HG02759 (cell line): Measurements from ENCODE around the gene RHD.
"Not testable (repeated sequence)": the region's sequence is repeated elsewhere in the genome, so short reads cannot be mapped to it uniquely, and the experiment has no call there.

Experiments used
- ATAC-seq: cut with Tn5 transposase; IDR thresholded peaks from one replicate; pipeline ENCODE4 v1.9.1; 2021; ENCODE audit warnings: mild to moderate bottlenecking, moderate library complexity; ENCODE audit not compliant: unreplicated experiment

RHD gene

DNA sequence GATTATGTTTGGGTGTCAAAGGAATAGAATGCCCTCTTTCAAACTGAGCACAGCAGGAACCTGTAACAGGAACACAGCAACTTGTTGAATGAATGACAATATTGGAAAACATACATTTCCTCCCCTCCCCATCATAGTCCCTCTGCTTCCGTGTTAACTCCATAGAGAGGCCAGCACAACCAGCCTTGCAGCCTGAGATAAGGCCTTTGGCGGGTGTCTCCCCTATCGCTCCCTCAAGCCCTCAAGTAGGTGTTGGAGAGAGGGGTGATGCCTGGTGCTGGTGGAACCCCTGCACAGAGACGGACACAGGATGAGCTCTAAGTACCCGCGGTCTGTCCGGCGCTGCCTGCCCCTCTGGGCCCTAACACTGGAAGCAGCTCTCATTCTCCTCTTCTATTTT is at the start of gene RHD:
TSS of gene RHD (plus strand) at position 272 of the 400 bp plus-strand sequence. CDS start at position 311, 39 bp downstream.
- not testable (repeated sequence) for ATAC-seq

DNA sequence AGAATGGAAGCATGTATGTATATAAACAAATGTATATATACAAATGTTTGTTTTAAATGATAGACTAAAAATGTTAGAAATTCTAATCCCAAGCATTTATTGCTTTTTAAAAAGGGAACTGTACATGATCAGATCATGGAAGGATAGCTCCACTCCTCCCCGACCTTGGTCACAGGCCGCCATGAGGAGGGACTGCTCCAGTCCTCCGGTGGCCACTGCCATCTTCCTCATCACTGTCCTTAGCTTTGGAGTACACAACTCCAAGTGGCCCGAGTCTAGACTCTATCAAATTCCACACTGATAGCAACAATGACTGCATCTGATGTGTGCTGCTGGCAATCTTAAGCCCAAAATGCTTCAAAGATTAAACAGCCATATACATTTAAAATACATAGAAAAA is 49.7 kb upstream of the RHD start:
- ATAC-seq = no peak

DNA sequence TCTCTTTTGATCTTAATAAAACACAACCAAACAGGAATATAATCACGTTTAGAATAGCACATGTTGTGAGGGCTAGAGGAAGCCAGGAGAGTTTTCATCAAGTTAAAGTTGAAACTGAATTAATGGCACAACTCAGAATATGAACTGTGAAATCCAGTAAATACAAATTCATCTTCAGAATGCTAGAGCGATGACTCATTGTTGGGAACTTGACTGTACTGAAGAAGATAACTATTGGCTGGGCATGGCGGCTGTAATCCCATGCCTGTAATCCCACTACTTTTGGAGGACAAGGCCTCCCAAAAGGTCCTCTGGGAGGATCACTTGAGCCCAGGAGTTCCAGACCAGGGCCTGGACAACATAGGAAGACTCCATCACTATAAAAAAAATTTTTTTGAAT is 48.8 kb upstream of the RHD start:
- no peak for ATAC-seq

DNA sequence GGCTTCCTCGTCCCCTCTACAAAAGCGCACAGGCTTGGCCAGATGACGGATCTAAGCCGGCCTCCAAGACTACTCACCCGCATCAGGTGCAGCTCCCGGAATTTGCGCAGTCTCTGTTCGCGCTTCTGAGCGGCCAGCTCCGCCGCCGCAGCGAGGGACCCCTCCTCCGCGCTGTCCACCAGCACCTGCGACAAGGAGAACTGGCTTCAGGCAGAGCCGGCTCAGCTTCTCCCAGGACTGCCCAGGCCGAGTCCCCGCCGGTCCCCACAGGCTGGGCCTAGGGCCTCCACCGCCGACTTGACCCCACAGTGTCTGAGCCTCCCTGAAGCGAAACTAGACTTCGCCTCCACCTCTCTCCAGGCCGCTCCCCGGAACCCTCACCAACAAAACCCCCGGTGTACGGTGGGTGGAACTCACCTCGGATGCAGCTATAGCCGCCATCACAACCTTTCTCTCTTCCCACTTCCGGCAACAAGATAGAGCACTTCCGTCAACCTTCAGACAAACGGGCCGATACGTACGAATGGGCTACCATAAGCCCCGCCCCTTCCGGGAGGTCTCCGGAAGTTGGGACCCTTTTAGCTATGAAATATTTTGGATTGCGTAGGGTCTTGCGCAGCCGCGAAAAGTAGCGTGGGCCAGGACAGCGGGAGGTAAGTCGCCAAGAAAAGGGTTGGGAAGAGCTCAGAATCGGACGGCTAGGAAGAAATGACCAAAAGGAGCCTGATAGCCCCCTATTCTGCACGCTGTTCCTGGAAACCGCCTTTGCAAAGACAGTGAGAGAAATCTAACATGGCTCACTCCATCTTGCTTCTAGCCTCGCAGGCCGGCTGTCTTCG is 40.1 kb upstream of the RHD start, which contains the start of gene SYF2:
TSS of gene SYF2 (minus strand) at position 476 of the 839 bp plus-strand sequence. CDS start at position 441, 35 bp downstream.
- ATAC-seq = peak; percentile 73

DNA sequence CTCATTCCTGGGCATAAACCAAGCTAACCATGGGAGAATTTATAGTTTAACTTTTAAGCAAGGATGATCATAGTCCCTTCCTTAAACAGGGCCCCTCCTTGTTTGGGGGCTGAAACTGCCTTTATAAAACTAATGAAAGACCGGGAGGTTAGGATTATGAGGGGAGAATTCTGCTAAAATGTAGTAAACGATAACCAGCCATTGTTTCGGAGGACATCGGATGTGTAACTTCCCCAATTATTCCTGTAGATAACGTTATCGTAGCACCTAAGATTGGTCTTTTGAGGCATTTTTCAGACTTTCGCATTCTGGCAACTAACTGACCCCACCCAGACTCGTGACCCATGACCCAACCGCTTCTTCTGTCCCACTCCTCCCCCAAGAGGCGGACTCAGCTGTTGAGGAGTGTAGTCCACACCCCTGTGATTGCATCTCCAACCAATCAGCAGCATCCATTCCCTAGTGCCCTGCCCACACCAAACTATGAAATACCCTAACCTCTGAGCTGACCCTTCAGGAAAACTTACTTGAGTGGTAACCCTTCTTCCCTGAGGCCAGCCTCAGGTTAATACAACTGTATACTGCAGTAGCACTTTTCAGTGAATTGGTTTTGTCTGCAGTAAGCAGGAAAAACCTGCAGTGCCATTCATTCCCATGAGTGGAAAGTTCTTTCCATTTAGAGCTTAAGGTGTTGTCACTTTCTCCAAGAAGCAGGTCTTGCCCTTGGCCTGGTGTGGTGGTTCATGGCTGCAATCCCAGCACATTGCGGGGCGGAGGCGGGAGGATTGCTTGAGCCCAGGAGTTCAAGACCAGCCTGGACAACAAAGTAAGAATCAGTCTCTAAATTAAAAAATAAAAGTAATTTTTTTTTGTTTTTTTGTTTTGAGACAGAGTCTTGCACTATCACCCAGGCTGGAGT is 39.2 kb upstream of the RHD start:
- peak; percentile 58 for ATAC-seq

DNA sequence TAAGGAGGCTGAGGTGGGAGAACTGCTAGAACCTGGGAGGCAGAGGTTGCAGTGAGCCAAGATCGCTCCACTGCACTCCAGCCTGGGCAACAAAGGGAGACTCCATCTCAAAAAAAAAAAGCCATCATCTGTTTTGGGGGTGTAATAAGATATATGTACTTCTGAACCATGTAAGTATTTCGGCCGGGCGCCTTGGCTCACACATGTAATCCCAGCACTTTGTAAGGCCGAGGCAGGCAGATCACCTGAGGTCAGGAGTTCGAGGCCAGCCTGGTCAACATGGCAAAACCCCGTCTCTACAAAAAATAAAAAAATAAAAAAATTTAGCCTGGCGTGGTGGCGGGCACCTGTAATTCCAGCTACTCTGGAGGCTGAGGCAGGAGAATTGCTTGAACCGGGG is 36.9 kb upstream of the RHD start:
- not testable (repeated sequence) for ATAC-seq

DNA sequence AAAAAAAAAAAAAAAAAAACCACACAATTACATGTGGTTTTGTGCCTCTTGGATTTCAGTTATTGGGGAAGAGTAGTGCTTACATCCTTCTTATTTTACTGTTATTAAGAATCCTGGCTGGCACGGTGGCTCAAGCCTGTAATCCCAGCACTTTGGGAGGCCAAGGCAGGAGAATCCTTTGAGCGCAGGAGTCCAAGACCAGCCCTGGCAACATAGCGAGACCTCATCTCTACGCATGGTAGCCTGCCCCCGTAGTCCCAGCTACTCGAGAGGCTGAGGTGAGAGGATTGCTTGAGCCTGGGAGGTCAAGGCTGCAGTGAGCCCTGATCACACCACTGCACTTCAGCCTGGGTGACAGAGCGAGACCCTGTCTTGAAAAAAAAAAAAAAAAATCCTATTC is 36.0 kb upstream of the RHD start:
- ATAC-seq = not testable (repeated sequence)

DNA sequence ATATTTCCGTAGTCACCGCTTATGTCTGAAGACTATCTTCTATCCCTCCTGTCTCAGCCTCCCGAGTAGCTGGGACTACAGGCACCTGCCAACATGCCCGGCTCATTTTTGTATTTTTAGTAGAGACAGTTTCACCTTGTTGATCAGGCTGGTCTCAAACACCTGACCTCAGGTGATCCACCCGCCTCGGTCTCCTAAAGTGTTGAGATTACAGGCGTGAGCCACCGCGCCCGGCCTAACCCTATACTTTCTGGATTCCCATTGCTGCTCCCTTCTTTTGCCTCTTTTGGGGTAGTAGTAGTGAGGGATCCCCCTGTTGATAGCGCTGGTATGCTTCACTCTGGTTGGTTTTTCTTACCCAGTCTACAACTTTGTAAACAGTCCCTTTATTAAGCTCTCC is 34.3 kb upstream of the RHD start:
- no peak for ATAC-seq

DNA sequence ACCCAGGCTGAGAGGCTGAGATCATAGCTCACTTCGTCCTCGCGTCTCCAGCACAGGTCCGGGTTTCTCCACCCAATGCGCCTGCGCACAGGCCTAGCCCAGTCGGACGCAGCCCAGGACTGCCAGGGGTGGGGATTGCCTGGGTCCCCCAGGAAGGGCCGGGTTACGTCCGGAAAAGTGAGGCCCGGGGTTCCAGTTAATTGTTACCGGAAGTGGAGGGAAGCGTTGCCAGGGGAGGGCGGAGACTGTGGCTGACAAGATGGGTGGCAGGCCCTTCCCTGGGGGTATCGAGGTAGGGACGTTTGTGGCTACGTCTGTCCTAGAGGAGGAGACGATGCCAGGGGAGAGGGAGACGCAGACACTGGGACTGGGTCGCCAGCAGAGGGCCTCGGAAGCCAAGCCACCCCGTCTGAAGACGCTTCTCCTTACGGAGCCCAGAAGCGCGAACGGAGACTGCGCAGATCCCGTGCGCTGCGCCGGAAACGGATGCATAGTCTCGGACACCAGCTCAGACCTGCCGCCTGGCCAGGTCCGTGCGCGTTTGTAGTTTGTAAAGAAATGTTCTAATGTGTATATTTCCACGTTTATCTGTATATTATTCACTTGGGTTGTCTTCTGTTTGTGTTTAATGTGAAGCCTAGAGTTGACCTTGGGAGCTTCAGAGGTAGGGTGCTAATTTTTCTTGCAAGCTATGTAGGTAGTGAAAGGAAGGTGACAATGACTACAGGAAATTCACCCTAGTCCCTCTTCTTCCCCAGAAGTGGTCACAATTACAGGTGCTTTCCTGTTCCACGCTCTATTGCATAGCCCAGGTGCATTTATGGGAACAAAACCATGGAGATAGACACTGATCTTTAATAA is 32.4 kb upstream of the RHD start:
- ATAC-seq = peak; percentile 79

DNA sequence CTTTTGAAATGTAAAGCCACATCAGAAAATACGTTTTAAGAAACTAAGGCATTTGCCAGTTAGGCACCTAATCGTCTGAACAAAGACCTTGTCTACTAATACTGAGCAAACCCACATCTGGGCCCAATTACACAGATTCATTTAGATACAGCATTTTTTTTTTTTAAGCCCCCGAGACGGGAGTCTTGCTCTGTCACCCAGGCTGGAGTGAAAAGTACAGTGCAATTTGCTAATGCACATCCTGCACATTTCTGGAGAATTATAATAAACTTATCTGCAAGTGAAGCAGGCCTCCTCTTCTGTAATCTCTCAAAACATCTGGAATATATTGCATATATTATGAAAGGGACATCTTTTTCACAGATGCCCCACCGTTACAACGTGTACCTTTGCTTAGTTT is 28.4 kb upstream of the RHD start:
- ATAC-seq = no peak

DNA sequence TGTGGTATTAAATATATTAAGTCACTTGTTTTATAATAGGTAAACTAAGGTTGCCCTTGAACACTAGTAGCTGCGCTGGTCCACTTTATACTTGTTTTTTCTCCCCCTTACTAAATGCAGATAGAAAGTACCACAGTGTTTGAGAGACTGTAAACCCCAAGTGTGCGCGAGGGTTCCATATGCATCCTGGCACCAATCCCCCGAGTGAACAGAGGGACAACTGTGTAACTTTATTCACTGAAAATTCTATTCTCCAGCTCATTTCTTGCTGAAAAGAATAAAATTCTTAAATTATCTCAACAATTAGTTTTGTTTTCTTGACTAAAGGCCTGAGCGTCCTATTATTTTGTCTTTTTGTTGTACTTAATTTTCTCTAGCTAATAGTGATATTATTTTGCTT is 26.9 kb upstream of the RHD start:
- no peak for ATAC-seq

DNA sequence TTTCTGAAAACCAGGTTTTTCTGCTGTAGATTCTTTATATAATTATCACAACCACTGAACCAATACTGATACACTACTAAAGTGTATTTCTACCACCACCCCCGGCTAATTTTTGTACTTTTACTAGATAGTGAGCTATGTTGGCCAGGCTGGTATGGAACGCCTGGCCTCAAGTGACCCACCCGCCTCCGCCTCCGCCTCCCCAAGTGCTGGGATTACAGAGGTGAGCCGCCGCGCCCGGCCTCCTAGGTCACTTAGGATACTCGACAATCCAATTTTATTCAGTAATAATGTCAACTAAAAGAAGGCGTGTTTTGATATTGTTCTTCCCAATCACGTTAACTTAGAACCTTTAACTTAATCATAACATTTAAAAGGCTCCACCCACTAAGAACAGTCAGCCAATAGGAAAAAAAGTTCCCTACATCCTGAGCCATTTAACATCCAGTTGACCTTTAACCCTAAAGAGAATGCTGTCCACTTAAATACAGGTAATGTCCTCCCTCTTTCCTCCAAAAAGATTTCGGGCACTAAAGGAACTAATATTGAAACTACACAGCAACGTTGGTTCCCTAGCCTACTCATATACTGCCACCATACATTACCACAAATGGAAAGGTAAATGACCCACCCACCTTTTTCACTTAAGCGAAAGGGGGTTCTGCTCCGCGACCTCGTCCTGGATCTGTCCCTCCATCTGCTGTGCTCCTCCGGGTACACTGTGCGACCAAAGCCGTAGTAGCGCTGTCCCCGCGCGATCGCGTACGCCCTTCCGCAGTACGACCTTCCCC is 26.3 kb upstream of the RHD start:
- no peak for ATAC-seq

DNA sequence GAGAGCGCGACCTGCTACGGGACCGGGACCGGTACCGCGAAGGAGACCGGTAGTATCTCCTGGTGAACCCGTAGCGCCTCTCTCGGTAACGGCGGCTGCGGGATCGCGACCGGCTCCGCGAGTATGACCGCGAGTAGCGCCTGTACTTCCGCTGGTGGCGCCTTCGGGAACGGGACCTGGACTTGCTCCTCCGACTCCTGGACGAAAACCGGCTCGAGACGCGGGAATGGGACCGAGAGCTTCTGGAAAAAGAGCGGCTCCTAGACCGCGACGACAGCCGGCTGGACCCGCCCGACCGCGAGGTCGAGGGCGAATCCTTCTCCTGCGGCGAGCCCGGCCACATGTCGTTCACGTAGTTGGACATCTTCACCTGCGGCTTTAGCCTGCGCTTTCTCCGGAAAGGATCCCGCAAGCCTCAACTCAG is 25.7 kb upstream of the RHD start:
- ATAC-seq = peak; percentile 6

DNA sequence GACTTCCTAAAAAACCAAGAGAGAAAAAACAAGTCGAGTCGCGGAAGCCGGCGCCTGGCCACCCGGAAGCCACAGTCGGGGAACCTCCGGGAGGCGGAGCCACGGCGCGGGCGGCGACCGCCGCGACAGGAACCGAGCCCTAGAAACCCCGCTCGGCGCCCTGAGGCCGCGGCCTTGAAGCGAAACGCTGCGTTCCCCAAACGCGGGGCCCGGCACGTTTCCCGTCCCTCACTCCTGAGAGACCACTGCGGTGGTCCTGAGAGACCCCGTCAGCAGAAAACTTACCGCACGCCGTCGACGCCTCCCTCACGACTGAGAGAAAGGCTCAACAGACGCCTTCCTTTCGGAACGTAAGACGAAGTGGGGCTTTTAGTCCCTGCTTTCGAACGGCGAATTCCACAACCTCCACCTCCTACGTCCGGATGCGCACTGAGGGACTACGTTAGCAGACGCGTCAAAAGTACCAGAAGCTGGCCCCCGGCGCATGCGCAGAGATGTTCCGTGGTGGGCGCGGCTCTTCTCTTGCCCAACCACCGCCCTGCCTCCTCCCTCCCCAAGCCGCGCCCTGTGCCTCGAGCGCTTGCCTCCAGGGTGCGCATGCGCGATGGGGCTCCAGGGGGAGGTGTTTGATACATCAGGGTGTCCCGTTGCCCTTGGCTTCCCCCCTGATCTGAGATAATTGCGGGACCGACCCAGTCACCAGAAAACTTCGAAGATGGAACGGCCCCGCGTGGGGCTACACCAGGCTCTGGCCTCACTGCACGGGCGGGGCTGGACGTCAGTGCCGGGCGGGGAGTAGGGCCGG is 25.1 kb upstream of the RHD start, which contains the start of gene RSRP1:
TSS of gene RSRP1 (minus strand) at position 431 of the 805 bp plus-strand sequence. CDS start 491 bp downstream, outside the sequence.
- peak; percentile 89 for ATAC-seq

DNA sequence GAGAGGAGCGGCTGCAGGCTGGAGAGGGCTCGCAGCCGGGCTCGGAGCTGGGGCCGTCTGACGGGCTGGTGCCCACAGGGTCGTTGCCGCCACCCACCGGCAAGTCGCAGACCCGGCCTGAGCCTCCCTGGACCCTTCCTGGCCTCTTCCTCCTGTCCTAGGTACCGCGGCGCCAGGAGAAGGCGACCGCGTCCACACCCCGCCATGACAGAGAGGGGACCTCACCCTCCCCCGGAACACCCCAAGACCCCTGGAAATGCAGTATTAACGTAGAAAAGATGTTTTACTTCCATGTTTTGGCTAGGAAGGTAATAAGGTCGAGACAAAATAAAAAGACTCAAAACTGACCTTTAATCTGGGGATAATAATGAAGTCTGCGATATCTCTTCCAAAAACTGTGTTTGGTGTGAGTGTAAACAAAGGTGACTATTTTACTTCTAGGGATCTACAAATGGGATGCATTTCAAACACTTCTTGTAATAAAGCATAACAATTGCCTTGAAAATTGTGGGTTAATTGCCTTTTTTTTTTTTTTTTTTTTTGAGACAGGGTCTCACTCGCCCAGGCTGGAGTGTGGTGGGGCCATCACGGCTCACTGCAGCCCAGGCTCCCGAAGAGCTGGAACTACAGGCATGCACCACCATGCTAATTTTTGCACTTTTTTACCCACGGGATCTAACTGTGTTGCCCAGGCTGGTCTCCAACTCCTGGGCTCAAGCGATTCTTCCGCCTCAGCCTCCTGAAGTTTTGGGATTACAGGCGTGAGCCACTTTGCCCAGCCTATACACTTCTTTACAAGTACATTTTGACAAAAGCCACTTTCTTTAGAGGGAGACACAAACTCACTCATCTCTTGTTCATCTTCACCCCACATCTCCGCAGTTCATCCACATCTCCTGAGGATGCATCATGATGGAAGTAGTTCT is 24.2 kb upstream of the RHD start:
- ATAC-seq = peak; percentile 42

DNA sequence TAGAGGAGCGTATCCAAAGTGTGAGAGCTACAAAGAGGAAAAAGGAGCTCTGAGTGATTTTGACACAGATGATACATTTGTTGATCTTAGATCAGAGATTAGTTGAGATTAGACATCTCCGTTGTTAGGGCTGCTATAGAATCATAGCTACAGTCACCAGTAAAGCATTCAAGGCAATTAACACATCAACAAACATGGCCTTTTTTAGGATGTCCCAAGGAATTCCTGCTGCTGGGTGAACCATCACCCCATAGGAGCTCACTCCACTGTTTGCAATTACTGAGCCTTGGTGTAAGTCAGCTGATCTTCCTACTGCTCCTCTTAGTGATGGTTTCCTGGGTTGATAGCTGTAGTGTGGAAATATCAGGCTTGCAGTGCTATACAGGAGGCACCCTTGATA is 18.4 kb upstream of the RHD start:
- no peak for ATAC-seq

DNA sequence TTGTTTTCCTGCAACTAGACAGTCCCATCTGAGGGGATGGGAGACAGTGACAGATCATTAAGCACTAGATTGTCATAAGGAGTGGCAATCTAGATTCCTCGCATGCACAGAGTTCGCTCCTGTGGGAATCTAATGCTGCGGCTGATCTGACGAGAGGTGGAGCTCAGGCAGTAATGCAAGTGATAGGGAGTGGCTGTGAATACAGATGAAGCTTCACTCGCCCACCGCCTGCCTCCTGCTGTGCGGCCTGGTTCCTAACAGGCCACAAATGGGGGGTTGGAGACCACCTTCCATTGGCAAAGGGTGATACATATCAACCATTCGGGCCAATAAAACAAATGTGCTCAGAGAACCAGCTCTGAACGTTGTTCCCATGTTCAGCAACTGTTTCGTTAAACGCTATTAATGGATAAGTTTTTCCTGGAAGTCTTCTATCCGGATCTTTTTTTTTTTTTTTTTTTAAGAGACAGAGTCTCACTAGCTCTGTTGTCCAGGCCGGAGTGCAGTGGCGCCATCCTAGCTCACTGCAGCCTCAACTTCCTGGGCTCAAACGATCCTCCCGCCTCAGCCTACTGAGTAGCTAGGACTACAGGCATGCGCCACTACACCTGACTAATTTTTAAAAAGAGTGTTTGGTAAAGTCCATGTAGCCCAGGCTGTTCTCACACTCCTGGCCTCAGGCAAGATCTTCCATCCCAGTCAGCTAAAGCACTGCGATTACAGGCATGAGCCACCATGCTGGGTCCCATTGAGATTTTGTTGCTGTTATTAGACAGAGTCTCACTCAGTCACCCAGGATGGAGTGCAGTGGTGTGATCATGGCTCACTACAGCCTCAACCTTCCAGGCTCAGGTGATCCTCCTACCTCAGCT is 16.4 kb upstream of the RHD start:
- ATAC-seq = no peak
